Ectodermal cell (in vitro differentiated cells): ENCODE results near the gene DMRTA1. TPM values are rescaled to one million over a fixed set of nuclear protein-coding genes. Genes with fewer than 3 reads are reported as not detected.

Experiments used
- H3K27ac ChIP-seq: 2 replicates; pipeline ENCODE4 v1.7.0; 2013; ENCODE audit warnings: mild to moderate bottlenecking, low read depth, low read length; ENCODE audit not compliant: insufficient read depth, poor library complexity, severe bottlenecking
- H3K27me3 ChIP-seq: 2 replicates; pipeline ENCODE4 v1.7.0; 2013; ENCODE audit warnings: mild to moderate bottlenecking, low read length; ENCODE audit not compliant: insufficient read depth, control insufficient read depth, poor library complexity, severe bottlenecking
- H3K36me3 ChIP-seq: one replicate; pipeline ENCODE4 v1.7.0; 2013; ENCODE audit warnings: low read length; ENCODE audit not compliant: control insufficient read depth, insufficient read depth
- H3K4me1 ChIP-seq: one replicate; pipeline ENCODE4 v1.7.0; 2013; ENCODE audit warnings: low read length; ENCODE audit not compliant: control insufficient read depth, insufficient read depth
- H3K4me3 ChIP-seq: 2 replicates; pipeline ENCODE4 v1.7.0; 2013; ENCODE audit warnings: low read depth, low read length, control low read depth; ENCODE audit not compliant: insufficient read depth
- H3K9me3 ChIP-seq: 2 replicates; pipeline ENCODE4 v1.7.0; 2013; ENCODE audit warnings: mild to moderate bottlenecking, low read length, moderate library complexity; ENCODE audit not compliant: control insufficient read depth
- WGBS, 2 experiments: methylation state at CpG; one replicate each; pipeline ENCODE4 v1.1.7; 2013; ENCODE audit warnings: missing lambda C conversion rate in 2 of 2; 5-methylcytosine and 5-hydroxymethylcytosine counted together
- polyA plus RNA-seq, 4 experiments: library from polyadenylated mRNA; stranded (reverse); fragments of 50-300 nt; gene quantifications; one replicate each; pipeline ENCODE4 v1.2.3, GENCODE V29; 2013

DMRTA1 gene, protein sequence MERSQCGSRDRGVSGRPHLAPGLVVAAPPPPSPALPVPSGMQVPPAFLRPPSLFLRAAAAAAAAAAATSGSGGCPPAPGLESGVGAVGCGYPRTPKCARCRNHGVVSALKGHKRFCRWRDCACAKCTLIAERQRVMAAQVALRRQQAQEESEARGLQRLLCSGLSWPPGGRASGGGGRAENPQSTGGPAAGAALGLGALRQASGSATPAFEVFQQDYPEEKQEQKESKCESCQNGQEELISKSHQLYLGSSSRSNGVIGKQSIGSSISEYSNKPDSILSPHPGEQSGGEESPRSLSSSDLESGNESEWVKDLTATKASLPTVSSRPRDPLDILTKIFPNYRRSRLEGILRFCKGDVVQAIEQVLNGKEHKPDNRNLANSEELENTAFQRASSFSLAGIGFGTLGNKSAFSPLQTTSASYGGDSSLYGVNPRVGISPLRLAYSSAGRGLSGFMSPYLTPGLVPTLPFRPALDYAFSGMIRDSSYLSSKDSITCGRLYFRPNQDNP
- polyA plus RNA-seq (2013, experiment 1 of 4): 3.7 TPM
- 10.3 TPM for polyA plus RNA-seq (2013, experiment 2 of 4)
- 3.2 TPM for polyA plus RNA-seq (2013, experiment 3 of 4)
- 5.3 TPM for polyA plus RNA-seq (2013, experiment 4 of 4)

DNA sequence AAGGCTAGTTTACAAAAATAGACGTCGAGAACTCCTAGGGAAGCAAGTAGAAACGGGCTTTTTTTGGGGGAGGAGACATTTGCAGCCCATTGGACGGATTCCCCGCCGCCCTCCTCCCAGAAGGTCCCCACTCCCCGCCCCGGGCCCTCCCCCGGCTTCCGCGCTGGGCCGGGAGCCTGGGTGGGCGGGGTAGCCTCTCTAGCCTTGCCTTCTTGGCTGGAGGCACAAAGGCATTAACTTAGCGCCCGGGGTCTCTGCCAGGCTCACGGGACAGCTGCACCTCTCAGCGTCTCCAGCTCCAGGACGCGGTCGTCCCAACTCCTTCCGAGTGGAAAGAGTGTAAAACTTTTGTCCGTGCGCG, at the start of gene DMRTA1:
Gene DMRTA1, plus strand, starts transcription at position 236 of the 361 bp plus-strand sequence. CDS start 242 bp downstream, outside the sequence.
- Histone ChIP-seq H3K27ac (peak within 1 kb of the TSS; percentile 57), H3K9me3 (no peaks in the 10 kb centered on the region), H3K4me3 (peak within 1 kb of the TSS; percentile 75), H3K27me3 (peaks cover 31% of the 10 kb centered on the region), H3K4me1 (no peaks in the 10 kb centered on the region), H3K36me3 (no peaks in the 10 kb centered on the region)
- 0 to 1% methylated on average over 24 of the region's 24 CpGs for WGBS, 2 experiments

DNA sequence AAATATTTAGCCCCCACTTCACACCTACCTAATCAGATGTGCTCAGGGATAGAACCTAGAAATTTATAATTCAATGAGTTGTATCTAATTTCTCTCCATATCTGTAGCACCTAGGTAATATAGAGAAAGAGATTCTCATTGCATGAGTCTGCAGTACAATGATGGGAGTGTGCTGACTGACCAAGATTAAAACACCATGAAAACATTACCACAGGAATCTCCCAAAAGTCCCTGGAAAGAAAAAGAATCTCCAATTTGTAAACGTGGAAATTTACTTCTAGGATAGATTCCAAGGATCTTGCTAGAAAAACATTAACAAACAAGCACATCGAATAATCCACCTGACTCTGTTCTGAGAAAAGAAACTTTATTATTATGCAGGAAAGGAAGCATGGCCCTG, 45.0 kb upstream of the DMRTA1 start:
- 77% methylated on average over 2 of the region's 2 CpGs; no CpG with 5 or more reads in 1 of the 2 experiments for WGBS, 2 experiments
- no peak overlapping the region for H3K4me3 ChIP-seq
- H3K36me3 ChIP-seq: no peaks in the 10 kb centered on the region
- peaks cover under 1% of the 10 kb centered on the region for H3K9me3 ChIP-seq
- H3K27ac ChIP-seq: no peak overlapping the region
- H3K27me3 ChIP-seq: no peaks in the 10 kb centered on the region
- H3K4me1 ChIP-seq: no peaks in the 10 kb centered on the region

DNA sequence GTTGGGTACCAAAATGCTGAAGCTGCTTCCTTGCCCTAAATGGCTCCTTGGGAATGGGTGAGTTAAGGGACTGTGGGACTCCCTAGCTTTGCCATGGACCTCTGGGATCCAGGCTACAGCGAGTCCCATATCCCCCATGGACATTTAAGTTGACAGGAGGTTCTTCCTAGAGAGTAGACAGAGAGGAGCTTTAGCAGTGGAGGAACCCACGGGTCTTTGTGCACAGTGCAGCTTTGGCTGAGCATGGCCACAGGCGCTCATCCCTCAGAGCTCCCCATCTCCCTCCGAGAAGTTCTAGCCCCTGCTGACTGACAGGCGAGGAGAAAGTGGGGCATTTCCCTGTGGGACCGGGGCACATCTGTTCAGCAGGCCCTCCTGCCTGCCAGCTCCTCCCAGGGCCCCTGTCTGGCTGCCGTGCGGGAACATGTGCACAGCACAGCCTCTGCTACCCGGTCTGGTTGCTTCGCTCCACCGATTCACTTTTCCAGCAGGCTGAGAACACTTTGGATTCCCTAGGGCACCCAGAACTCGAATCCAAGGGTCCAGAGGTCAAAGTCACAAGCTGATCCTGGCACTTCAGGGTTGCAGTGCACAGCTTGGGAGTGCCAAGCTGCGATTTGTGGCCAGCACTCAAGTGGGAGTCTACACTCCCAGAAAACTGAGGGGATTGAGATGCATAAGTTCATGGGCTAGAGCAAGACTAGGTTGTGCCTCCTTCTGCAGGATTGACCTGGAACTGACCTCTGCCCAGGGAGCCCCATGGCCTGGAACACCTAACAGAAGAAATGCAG, 40.6 kb upstream of the DMRTA1 start:
- no peak overlapping the region for H3K27ac ChIP-seq
- no peaks in the 10 kb centered on the region for H3K4me1 ChIP-seq
- WGBS, 2 experiments: 92 to 94% methylated on average over 13 of the region's 13 CpGs
- no peaks in the 10 kb centered on the region for H3K27me3 ChIP-seq
- H3K9me3 ChIP-seq: no peaks in the 10 kb centered on the region
- H3K36me3 ChIP-seq: no peaks in the 10 kb centered on the region
- no peak overlapping the region for H3K4me3 ChIP-seq

DNA sequence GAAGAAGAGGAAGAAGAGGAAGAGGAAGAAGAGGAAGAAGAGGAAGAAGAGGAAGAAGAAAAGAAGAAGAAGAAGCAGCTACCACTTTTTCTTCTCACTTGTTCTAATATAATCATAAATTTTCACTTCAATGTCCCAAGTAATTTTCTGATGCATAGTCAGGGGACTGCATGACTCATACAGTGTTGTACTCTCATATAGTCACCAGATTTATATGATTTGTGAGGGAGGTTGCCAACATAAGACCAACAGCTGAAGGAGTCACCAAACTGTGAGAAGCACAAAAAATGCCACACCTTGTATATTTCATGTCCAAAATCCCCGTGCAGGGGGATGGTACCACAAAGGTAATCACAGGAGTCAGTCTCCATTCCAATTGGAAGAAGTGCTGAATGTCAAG, 32.7 kb upstream of the DMRTA1 start:
- Histone ChIP-seq H3K27ac (no peak overlapping the region), H3K36me3 (no peaks in the 10 kb centered on the region), H3K4me3 (no peak overlapping the region), H3K27me3 (no peaks in the 10 kb centered on the region), H3K4me1 (peaks cover 9% of the 10 kb centered on the region), H3K9me3 (no peaks in the 10 kb centered on the region)
- WGBS, 2 experiments: 93 to 100% methylated on average over 1 of the region's 1 CpG

DNA sequence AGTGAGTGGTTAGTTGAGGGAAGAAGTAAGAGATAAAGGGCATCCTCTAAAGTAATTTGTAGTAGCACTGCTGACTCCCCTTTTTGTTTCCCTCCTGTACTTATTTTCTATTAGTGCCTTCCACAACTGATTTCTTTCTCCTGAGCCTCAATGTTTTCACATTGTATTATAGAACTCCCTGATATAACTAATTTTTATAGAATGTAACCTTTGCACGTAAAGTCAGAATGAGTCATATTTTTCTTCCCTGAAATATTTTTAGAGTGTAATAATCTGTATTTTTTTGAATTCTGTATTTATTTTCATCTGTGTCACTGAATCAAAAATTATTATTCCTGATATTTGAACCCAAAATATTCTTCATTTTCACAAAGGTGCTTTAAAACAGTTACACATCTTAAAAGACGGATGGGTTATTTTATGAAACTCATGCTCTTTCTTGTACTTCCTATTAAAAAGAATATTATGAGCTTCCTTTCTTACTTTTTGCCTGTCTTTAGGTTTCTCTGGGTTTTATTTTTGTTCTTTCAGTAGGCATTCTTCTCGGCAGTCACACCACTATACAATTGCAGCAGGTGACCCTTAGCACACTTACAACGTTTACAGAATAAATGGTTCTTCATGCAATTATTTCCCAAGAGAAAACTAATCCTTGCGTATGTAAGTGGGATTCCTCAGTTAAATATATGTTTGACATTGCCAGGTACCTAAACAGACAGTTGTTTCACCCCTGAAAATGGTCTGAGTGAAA, 30.5 kb upstream of the DMRTA1 start:
- H3K36me3 ChIP-seq: no peaks in the 10 kb centered on the region
- 89 to 94% methylated on average over 2 to 4 of the region's 5 CpGs for WGBS, 2 experiments
- H3K4me1 ChIP-seq: peaks cover 9% of the 10 kb centered on the region
- H3K4me3 ChIP-seq: no peak overlapping the region
- H3K9me3 ChIP-seq: no peaks in the 10 kb centered on the region
- no peak overlapping the region for H3K27ac ChIP-seq
- no peaks in the 10 kb centered on the region for H3K27me3 ChIP-seq

DNA sequence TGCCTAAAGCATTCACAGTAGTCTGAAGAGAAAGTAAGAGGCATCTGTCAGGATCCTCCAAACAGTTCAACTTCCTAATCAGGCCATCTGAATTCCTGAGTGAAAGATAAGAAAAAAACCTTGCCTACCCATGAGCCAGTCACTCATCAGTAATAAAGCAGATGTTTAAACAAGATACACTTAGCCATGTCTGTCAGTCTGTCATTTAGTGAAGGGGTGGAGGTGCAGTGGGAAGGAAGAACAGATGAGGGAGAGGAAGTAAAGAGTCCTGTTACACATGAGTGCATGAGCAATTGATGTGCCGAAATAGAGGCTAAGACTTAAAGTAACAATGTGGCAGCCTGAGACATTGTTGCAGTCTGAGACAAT, 29.9 kb upstream of the DMRTA1 start:
- 68 to 74% methylated on average over 1 of the region's 1 CpG for WGBS, 2 experiments
- Histone ChIP-seq H3K4me1 (peaks cover 9% of the 10 kb centered on the region), H3K9me3 (no peaks in the 10 kb centered on the region), H3K27me3 (no peaks in the 10 kb centered on the region), H3K27ac (no peak overlapping the region), H3K4me3 (no peak overlapping the region), H3K36me3 (no peaks in the 10 kb centered on the region)

DNA sequence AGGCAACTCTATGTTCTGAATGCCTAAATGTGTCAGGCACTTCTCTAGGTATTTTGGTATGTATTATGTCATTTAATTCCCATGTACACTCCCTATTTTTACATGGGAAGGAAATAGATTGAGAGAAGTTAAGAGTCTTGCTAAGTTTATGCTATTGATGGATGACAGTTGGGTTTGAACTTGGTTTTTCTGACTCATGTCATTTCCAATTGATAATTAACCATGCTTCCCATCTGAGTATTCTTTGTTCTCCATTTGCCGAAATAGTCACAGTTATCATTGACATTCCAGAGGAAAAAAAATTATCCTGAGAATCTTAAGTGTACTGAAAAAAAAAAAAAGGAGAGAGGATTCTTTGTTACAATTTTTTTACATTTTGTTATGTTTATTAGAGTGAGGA, 23.1 kb upstream of the DMRTA1 start:
- no peak overlapping the region for H3K27ac ChIP-seq
- H3K36me3 ChIP-seq: no peaks in the 10 kb centered on the region
- 100% methylated on average over 1 of the region's 1 CpG; no CpG with 5 or more reads in 1 of the 2 experiments for WGBS, 2 experiments
- no peaks in the 10 kb centered on the region for H3K27me3 ChIP-seq
- H3K9me3 ChIP-seq: no peaks in the 10 kb centered on the region
- no peak overlapping the region for H3K4me3 ChIP-seq
- no peaks in the 10 kb centered on the region for H3K4me1 ChIP-seq

DNA sequence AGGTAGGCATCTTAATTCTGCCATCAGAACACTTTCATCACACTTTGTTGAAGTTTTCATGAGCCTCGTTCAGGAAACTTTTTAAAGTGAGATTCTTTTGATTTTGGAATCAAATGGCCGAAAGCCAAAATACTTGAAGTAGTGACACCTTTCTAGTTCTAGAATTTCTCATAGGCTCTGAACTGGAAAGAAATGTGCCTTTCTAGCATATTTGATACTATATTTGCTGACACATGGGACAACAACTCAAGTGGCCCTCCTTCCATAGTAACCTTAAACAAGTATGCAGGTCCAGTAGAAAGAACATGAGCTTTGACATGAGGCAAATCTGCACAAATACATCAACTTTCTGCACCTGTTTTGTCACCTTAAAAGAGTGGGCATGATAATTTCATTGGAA, 22.0 kb upstream of the DMRTA1 start:
- WGBS, 2 experiments: 89 to 93% methylated on average over 2 of the region's 2 CpGs
- Histone ChIP-seq H3K27me3 (no peaks in the 10 kb centered on the region), H3K27ac (no peak overlapping the region), H3K36me3 (no peaks in the 10 kb centered on the region), H3K4me3 (no peak overlapping the region), H3K9me3 (no peaks in the 10 kb centered on the region), H3K4me1 (no peaks in the 10 kb centered on the region)

DNA sequence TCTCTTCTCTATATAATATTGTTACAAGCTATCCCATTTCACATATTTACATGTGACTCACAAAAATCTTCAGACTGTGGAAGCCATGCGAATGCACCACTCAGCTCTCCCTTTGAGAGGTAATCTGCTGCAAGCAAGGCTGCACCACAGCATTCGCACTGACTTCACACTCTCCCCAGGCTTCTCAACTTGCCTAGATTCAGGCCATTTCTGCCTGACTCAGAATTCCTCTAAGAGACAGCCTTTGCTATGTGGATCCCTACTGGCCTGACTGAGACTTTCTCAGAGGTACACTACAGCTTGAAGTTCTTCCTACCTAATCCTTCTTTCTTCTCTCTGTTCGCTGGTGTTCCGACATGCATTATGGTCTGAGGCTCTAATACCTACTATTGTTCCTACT, 21.1 kb upstream of the DMRTA1 start:
- Histone ChIP-seq H3K36me3 (no peaks in the 10 kb centered on the region), H3K4me1 (no peaks in the 10 kb centered on the region), H3K27ac (no peak overlapping the region), H3K4me3 (no peak overlapping the region), H3K9me3 (no peaks in the 10 kb centered on the region), H3K27me3 (no peaks in the 10 kb centered on the region)
- 58 to 62% methylated on average over 4 of the region's 4 CpGs for WGBS, 2 experiments
